COLO668 (cell line): Measurements from ENCODE around the gene GET3.

Source experiments
- DNase-seq: peaks from one replicate; lab custom pipeline; 2025; ENCODE audit not compliant: unreplicated experiment; lab: John Stamatoyannopoulos, UW

The GET3 gene

DNA sequence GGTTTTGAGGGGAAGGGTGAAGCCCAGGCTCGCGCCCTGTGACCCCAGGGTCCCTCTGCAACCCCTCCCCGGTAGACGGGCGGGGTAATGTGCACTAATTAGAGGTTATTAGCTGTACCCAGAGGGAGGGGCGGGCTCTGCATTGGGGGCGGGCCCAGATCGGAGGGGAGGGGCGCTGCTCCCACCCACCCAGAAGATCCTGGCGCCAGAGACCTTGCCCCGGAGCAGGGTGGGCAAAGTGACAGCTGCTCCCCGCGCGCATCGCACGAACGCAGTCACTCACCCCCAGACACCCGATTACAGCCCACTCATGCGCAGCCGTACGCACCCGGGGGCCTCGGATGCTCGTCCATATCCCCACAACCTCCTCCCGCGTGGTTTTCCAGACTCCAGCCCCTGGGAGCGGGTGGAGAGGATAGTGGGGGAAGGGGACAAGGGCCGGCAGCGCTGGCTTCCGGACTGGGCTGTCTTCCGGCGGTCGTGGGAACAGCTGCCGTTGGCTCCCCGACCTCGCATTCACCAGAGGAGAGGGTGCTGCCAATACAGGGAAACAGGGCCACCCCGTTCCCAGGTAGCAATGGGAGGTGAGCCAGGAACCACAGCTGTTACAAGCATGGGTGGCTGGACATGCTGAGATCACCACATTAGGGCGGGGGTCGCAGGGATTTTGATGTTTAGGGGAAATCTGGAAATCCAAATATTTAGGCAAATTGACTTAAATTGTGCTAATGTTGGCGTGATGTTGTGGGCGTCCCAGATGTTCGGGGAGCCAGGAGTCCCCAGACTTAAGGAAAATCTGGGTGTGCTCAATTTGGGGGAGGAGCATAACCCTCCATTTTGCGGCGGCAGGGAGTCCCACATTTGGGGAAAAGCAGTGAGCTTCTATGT, 41.0 kb downstream of the GET3 start:
- peak; percentile 88 for DNase-seq

DNA sequence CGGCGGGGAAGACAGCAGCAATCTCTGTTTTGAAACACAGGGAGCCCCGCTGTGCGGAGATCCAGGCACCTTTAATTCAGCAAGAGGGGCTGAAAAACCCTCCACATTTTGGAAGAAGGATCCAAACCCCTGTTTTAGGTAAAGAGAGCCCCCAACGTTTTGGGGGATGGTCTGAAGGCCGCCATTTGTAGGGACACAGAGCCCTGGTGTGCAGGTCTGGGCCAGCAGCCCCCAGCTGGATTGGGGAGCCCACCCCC, 41.5 kb downstream of the GET3 start:
- DNase-seq: no peak

DNA sequence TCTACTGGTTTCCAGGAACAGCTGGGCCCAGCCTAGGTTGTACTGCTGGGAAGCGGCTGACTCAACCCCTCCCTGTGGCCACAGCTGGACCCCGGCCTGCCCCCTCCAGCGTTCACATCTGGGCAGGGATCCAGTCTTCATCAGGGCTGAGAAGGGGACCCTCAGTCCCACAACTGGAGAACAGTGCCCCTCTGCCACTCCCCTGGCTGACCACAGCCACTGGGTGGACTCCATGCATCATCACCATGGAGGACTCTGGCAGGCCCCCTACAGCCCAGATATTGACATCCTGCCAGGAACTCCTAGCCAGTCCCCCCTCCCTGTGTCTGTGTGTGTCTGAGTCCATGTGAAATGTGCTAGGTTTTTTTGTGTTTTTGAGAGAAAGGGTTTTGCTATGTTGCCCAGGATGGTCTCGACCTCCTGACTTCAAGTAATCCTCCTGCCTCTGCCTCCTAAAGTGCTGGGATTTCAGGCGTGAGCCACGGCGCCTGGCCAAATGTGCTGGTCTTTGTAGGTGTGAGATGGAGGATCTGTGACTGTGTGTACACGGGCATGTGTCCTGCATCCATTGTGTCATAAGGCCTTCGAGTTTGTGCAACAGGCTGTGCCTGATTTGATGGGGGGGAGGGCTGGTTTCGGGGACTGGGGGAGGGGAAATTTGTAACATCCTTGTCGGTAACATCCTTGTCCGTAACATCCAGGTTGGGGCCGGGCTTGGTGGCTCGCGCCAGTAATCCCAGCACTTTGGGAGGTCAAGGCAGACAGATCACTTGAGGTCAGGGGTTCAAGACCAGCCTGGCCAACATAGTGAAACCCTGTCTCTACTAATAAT, 42.1 kb downstream of the GET3 start:
- DNase-seq: peak; percentile 43

DNA sequence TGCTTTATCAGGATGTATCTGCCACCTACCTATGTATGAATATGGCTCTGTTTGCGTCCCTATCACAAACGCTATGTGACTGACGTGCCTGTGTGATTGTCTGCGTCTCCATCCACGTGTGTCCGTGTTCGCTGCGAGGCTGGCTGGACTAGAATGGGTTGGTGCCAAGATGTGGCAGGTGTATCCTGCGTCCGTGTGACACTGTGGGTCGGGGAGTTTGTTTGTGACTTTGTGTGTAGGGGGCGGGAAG, 44.8 kb downstream of the GET3 start:
- no peak for DNase-seq

DNA sequence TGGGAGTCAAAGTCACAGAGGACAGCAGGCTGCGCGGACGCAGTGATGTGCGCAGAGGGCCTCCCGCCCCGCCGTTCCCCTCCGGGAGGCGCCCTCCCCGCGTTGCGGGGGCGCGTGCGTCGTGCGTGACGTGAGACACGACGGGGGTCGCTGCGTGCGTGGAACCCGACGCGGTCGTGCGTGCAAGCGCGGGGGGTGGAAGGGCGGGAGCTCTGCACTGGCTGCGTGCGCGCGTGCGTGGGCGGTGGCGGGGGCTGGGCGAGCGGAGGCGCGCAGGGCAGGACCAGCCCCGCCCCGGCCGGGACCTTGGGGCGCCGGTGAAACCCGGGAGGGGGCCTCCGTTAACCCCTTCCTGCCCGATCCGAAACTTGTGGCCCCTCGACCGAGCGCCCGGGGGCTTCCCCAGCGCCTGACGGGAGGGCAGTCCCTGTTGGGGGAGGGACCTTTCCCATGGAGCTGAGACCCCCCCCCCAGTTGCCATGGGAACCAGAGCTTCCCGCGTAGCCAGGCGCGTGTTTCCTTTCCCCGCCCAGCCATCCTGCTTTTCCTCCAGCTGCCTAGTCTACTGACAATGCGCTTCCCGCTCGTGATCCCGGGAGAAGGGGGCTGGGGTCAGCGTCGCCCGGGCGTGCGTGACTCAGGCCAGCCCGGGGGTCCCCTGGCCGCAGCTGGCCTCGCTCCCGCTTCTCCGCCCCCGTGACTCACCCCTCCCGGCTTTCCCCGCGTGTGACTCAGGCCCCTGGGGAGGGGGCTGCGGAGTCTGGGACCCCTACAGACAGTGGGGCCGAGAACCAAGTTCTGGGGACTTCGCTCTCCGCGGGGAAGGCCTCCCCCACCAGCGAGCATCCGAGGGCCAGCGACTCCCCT, 45.4 kb downstream of the GET3 start:
- peak; percentile 85 for DNase-seq

DNA sequence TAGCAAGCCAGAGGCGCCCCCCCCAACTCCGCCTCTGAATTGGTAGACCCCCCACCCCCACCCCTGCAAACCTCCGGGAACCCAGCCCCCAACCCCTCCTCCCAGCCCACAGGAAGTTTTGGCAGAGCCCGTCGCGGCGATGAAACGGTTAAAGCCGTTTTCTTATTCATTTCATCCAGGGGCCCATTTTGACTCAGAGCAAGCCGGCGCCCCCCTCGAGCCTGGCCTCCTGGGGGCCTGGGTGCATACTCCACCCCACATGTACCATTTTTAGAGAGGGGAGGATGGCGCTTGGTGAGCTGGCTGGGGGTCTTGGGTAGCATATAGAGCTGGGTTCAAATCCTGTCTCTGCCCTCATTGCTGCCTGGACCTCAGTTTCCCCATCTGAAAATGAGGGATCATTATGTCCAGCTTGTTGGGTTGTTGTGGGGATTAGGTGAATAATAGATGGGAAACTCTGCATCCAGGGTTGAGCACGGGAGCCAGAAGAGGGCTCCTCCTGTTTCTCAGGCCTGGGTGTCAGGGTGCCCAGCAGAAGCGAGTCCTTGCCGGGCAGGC, 46.1 kb downstream of the GET3 start:
- DNase-seq: no peak

DNA sequence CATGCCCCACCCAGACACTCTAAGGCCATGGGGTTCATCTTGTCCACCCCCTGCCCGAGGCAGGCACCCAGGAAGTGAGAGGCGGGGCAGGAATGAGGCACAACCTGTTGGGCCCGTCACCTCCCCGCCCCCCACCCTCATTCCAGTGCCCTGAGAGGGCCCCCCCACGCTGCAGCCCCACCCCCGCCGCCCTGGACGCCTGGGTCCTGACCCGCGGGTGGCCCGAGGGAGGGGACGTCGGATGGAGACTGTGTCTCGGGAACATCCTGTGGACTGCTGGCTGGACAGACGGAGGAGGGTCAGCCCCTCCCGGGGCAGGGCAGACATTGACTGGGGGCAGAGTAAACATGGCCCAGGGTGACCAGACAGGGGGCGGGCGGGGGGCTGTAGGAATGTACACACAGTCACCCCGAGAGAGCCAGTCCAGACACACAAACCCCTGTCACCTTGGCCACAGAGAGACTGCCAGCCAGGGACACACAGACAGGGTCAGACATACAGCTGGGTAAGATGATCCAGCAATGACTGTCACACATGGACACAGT, 46.6 kb downstream of the GET3 start:
- no peak for DNase-seq

DNA sequence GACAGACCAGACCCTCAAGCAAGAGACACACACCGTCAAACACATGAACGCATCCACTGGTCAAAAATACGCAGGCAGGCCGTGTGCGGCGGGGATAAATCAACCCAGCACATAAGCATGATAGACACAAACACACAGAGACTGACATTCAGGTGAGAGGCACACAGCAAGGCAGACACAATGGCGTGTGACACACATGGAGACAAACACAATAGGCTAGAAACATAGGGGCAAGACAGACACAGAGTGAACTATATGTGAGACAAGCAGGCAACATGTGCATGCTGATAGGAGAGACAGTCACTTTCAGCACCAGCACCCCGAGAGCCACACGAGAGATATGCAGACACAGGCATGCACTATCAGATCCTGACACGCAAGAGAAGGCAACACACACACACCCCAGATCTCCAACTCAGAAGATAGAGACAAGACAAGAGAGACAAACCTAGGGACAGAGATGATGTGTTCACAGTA, 47.1 kb downstream of the GET3 start:
- no peak for DNase-seq

DNA sequence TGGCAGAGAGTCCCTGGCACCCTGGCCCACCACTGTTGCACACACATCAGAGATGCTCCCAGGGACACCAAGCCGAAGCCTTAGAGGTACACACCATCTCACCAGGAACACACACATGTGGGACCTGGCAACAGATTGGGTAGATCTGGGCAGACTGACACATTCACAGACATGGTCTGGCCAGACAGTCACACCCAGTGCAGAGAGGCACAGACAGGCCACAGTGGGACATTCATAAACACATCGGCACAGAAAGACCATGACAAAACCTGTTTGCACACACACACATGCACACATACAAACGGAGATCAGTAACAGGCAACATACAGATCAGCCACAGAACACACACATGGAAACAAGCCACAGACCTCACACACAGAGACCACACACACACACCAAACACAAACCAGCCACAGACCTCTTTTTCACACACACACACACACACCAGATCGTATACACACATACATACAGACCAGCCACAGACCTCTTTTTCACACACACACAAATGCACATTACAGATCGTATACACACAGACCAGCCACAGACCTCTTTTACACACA, 47.7 kb downstream of the GET3 start:
- no peak for DNase-seq

DNA sequence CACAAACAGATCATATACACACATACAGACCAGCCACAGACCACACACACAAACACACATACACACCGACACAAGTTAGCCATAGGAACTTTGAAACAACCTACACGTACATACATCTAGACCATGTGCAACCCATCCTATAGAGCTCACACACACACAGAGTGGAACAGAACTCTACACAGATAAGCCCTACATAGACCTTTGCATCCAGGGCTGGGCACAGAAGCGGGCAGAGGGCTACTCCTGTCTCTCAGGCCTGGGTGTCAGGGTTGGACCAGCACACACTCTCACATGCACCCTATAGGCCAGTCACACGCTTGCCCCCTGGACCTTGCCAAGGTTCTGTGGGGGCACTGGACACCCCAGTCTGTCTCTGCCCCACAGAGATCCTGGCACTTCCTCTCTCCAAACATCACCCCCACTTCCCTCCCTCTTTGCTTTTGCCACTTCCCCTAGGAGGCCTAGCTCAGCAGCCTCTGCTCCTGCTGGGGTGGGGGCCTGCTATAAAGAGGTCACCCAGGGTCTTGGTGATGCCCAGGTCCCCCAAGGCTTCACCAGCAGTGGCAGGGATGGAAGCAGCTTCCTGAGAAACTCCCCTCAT, 48.2 kb downstream of the GET3 start:
- no peak for DNase-seq

DNA sequence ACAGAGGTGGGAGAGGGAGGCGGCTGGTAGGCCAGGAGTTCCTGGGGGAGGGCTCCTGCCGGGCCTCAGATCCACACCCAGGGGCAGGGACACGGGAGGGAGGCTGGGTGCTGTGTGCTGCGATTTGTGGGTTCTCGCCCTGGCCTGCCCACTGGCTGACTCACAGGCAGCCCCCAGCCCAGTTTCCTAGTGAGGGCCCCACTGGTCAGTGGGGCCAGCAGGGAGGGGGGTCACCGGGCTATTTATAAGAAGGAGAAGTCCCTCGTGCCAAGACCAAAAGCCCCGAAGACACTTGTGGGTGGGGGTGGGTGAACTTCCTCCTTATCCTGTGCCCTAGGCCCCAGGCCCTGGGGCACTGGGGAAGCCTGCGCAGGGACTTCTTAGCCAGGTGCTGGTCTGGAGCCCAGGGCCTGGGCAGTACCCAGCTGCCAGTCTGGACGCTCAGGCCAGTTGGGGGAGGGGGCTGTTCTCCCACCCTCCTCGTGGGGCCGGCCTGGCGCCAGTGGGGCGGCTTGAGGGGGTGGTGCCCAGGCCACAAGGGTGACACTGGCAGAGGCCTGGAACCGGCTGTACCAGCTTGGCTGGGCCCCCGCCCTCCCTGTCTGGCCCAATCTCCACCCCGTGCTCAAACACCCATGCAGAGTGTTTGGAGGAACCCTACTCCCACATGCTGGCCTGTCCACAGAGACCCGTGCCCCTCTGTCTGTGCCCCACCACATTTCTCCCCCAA, 49.0 kb downstream of the GET3 start:
- DNase-seq: no peak

DNA sequence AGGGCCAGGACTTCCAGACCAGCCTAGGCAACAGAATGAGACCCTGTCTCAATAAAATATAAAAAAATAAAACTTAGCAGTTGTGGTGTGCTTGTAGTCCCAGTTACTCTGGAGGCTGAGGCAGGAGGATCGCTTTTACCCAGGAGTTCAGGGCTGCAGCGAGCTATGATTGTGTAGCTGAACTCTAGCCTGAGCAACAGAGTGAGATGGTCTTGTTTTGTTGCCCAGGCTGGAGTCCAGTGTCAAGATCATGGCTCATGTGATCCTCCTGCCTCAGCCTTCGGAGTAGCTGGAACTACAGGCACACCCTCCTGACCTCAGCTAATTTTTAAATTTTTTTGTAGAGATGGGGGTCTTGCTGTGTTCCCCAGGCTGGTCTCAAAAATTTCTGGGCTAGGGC, 49.7 kb downstream of the GET3 start:
- no peak for DNase-seq

DNA sequence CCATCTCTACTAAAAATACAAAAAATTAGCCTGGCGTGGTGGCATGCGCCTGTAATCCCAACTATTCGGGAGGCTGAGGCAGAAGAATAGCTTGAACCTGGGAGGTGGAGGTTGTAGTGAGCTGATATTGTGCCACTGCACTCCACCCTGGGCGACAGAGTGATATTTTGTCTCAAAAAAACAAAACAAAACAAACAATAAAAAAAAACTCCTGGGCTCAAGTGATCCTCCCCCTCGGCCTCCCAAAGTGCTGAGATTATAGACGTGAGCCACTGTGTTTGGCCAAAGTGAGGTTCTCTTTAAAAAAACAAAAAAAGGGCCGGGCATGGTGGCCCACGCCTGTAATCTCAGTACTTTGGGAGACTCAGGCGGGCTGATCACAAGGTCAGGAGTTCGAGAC, 50.2 kb downstream of the GET3 start:
- no peak for DNase-seq

DNA sequence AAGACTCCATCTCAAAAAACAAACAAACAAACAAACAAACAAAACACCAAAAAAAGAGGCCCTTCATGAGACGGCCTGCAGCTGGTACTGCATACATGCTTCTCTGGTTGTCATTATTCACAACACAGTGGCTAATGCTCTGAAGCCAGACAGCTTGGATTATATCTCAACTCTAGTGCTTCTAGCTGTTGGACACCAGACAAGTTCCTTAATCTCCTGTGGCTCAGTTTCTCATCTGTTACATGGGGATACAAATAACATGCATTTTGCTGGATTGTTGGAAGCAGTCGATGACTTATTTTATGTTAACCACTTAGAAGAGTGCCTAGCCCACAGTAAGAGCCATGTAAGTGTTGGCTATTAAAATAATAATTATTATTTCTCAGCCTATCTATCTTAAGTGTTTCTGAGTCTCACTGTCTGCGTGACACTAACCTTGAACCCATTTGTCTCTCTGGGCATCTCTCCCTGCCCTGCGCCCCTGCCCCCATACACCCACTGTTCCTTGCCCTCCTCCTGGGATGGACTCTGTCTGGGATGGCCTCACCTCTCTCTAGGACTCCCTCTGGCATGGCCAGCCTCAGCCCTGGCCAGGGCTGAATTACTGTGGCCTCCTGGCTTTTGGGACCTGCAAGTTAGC, 50.9 kb downstream of the GET3 start:
- no peak for DNase-seq

DNA sequence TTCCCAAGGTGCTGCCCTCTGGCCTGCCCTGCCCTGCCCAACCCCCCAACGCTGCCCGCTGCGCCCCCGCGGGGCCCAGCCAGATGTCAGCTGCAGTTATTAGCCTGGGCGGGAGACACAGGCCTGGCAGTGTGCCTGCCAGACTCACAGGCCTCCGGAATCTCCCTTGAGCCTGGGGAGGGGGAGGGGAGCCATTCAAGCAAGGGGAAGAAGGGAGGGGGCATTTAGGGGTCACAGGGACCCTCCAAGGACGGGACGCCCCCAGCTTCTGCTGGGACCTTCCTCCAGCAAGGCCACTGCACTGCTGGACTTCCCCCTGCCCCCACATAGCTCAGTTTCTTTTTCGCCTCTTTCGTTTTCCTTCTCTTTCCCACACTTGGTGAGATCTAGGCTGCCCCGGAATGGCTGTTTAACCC, 51.4 kb downstream of the GET3 start:
- peak; percentile 81 for DNase-seq

DNA sequence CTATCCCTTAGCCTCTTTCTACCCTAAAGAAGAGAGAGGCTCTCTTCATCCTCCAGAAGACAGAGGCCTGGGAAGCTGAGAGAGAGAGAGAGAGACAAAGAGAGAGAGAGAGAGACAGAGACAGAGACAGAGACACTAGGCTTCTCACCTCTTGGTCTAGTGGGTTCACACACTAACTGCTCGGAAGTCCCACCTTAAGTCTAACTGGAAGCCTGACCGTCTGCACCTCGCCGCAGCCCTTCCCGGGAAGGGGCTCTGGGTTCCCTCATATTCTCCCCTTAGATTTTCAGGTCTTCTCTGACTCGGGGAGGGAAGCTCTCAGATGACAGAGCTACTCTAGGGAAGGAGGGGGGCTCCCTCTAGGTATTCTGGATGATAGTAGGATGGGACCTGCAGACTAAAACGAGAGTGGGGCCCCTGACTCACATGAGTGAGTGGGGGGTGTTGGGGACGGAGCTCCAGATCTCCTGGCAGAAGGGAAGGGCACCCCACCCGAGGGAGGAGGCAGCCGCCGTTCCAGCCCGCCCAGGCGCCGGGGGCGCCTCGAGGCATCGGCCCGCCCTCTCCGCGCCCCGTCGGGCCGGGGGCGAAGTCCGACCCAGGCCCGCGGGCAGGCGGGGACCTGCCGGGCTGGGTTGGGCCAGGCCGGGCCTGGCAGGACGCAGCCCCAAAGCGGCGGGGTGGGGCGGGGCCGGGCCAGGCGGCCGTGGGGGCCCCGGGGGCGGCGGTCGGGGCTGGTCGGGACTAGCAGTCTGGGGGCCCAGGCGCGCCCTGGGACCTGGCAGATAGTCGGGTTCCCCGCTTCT, 52.0 kb downstream of the GET3 start:
- peak; percentile 82 for DNase-seq

DNA sequence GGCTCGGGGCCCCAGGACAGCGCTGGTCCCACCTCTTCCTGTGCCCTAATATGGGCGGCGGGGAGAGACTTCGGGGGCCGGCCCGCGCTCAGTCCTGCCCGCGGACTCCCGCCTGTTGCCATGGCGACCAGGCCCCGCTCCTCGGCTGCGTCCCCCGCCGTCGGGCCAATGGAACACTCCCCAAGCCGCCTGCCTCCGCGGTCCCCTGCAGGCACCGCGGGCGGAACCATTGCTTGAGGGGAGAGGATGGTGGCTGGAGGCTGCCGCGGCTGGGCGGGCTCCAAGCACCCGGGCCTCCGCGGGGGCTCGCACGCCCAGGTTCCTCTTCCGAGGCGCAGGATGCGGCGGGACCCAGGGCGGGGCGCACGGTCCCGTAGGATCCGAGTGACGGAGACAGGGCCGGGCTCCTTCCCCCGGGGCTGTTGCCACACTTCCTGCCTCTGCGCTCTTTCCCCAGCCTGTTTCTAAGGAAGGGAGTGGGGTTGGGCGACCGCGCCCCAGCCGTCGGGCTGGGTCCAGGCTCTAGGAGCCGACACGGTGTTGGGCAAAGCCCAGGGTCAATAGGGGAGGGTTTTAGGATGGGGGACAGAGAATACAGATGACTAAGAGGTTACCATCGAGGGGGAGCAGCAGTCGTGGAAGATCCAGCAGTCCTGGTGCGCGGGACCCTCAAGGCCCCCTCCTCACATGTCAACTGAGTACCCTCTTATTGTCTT, 52.8 kb downstream of the GET3 start:
- peak; percentile 98 for DNase-seq
